ENCODE data around the gene DAPL1. TPM values are rescaled to one million over a fixed set of nuclear protein-coding genes. Genes with fewer than 3 reads are reported as not detected.

DAPL1 gene
- total and polyA plus RNA-seq, 2 donors (not counting 1 experiment from before 2014, with no cell fraction given), result not detected

- Histone ChIP-seq H3K4me2 (ENCODE audit: extremely low read depth, insufficient read depth, low read length) (no peak overlapping the region), H2AFZ (ENCODE audit: low read length) (no peak overlapping the region), H3K27me3 (ENCODE audit: control insufficient read depth, insufficient read depth, low read length) (peaks cover 3% of the 10 kb centered on the region), H4K20me1 (ENCODE audit: control insufficient read depth, extremely low read depth, insufficient read depth, low read length) (no peaks in the 10 kb centered on the region), H3K36me3 (ENCODE audit: control insufficient read depth, insufficient read depth, low read length) (no peaks in the 10 kb centered on the region), H3K4me3 (replicated peaks in 1 of 4; ENCODE audit: control extremely low read depth in 1 of 4, insufficient read depth in 1 of 4, low read depth in 3 of 4, low read length in 4 of 4) (no peak overlapping the region), H3K27ac (ENCODE audit: insufficient read depth, low read length) (no peak overlapping the region), H3K79me2 (ENCODE audit: control insufficient read depth, insufficient read depth, low read length) (no peaks in the 10 kb centered on the region), H3K9ac (ENCODE audit: insufficient read depth, low read length) (no peak overlapping the region), H3K4me1 (ENCODE audit: control insufficient read depth, extremely low read depth, insufficient read depth, low read length) (no peaks in the 10 kb centered on the region), H3K9me3 (ENCODE audit: control insufficient read depth, insufficient read depth, low read depth, low read length) (no peaks in the 10 kb centered on the region)
- no peak for TF ChIP-seq CTCF (conservative IDR thresholded peaks at IDR 0.05 in 1 of 2, IDR thresholded peaks at IDR 0.05 in 1 of 2; ENCODE audit: low read depth in 1 of 2, low read length in 2 of 2)
- TF ChIP-seq EZH2 (IDR thresholded peaks at IDR 0.05; ENCODE audit: low read length, missing control alignments), result no peak
- no peak for DNase-seq (ENCODE audit: low read depth in 2 of 2)
Measured at GRCh38 chr2:158826965-158827364, 31.8 kb downstream of the DAPL1 start.

GRCh38 chr2:158828378-158829164 lies 33.5 kb downstream of the DAPL1 start:
- Histone ChIP-seq H4K20me1 (ENCODE audit: control insufficient read depth, extremely low read depth, insufficient read depth, low read length) (no peaks in the 10 kb centered on the region), H3K27ac (ENCODE audit: insufficient read depth, low read length) (no peak overlapping the region), H3K4me2 (ENCODE audit: extremely low read depth, insufficient read depth, low read length) (no peak overlapping the region), H2AFZ (ENCODE audit: low read length) (no peak overlapping the region), H3K27me3 (ENCODE audit: control insufficient read depth, insufficient read depth, low read length) (no peaks in the 10 kb centered on the region), H3K4me1 (ENCODE audit: control insufficient read depth, extremely low read depth, insufficient read depth, low read length) (no peaks in the 10 kb centered on the region), H3K79me2 (ENCODE audit: control insufficient read depth, insufficient read depth, low read length) (no peaks in the 10 kb centered on the region), H3K4me3 (replicated peaks in 1 of 4; ENCODE audit: control extremely low read depth in 1 of 4, insufficient read depth in 1 of 4, low read depth in 3 of 4, low read length in 4 of 4) (no peak overlapping the region), H3K9ac (ENCODE audit: insufficient read depth, low read length) (no peak overlapping the region), H3K36me3 (ENCODE audit: control insufficient read depth, insufficient read depth, low read length) (no peaks in the 10 kb centered on the region), H3K9me3 (ENCODE audit: control insufficient read depth, insufficient read depth, low read depth, low read length) (no peaks in the 10 kb centered on the region)
- TF ChIP-seq EZH2 (IDR thresholded peaks at IDR 0.05; ENCODE audit: low read length, missing control alignments) (no peak), CTCF (conservative IDR thresholded peaks at IDR 0.05 in 1 of 2, IDR thresholded peaks at IDR 0.05 in 1 of 2; ENCODE audit: low read depth in 1 of 2, low read length in 2 of 2) (no peak)
- peak; percentile 14 to 77 for DNase-seq (ENCODE audit: low read depth in 2 of 2)

- DNase-seq (ENCODE audit: low read depth in 2 of 2), result no peak
- Histone ChIP-seq H3K9me3 (ENCODE audit: control insufficient read depth, insufficient read depth, low read depth, low read length) (no peaks in the 10 kb centered on the region), H3K79me2 (ENCODE audit: control insufficient read depth, insufficient read depth, low read length) (no peaks in the 10 kb centered on the region), H3K9ac (ENCODE audit: insufficient read depth, low read length) (no peak overlapping the region), H3K36me3 (ENCODE audit: control insufficient read depth, insufficient read depth, low read length) (no peaks in the 10 kb centered on the region), H3K27me3 (ENCODE audit: control insufficient read depth, insufficient read depth, low read length) (no peaks in the 10 kb centered on the region), H3K4me2 (ENCODE audit: extremely low read depth, insufficient read depth, low read length) (no peak overlapping the region), H2AFZ (ENCODE audit: low read length) (no peak overlapping the region), H4K20me1 (ENCODE audit: control insufficient read depth, extremely low read depth, insufficient read depth, low read length) (no peaks in the 10 kb centered on the region), H3K4me3 (replicated peaks in 1 of 4; ENCODE audit: control extremely low read depth in 1 of 4, insufficient read depth in 1 of 4, low read depth in 3 of 4, low read length in 4 of 4) (no peak overlapping the region), H3K27ac (ENCODE audit: insufficient read depth, low read length) (no peak overlapping the region), H3K4me1 (ENCODE audit: control insufficient read depth, extremely low read depth, insufficient read depth, low read length) (no peaks in the 10 kb centered on the region)
- TF ChIP-seq EZH2 (IDR thresholded peaks at IDR 0.05; ENCODE audit: low read length, missing control alignments) (no peak), CTCF (conservative IDR thresholded peaks at IDR 0.05 in 1 of 2, IDR thresholded peaks at IDR 0.05 in 1 of 2; ENCODE audit: low read depth in 1 of 2, low read length in 2 of 2) (no peak)
Measured at GRCh38 chr2:158829167-158829566, 34.0 kb downstream of the DAPL1 start.

All from fibroblast of lung (primary cell).